Tibial nerve (tissue), 4 donors: ENCODE data around the gene ACTR1B. TPM values are rescaled to one million over a fixed set of nuclear protein-coding genes. Genes with fewer than 3 reads are reported as not detected.

Experiments
- DNase-seq, 2 donors: peaks; one replicate each; pipeline ENCODE4 v3.0.0-alpha.2; 2019; ENCODE audit warnings: low spot score in 2 of 2
- H3K27ac ChIP-seq, 4 donors: fragments of 200-600 bp; sonication (generic) in 3 of 4; one replicate each; pipeline ENCODE4 v1.5.1; 2017 to 2019; ENCODE audit warnings: mild to moderate bottlenecking in 1 of 4
- H3K27me3 ChIP-seq, 2 donors: fragments of 200-600 bp; sonication (generic) in 1 of 2; one replicate each; pipeline versions ENCODE4 v1.5.1 to v1.6.0; 2017 to 2019
- H3K36me3 ChIP-seq, 3 donors: fragments of 200-600 bp; sonication (generic); one replicate each; pipeline ENCODE4 v1.5.1; 2018 to 2019
- H3K4me1 ChIP-seq, 4 donors: fragments of 200-600 bp; sonication (generic) in 3 of 4; one replicate each; pipeline ENCODE4 v1.5.1; 2017 to 2019
- H3K4me3 ChIP-seq, 4 donors: fragments of 200-600 bp; sonication (generic) in 3 of 4; one replicate each; pipeline ENCODE4 v1.5.1; 2017 to 2019; ENCODE audit warnings: mild to moderate bottlenecking in 1 of 4, moderate library complexity in 1 of 4
- H3K9me3 ChIP-seq, 4 donors: fragments of 200-600 bp; sonication (generic) in 3 of 4; one replicate each; pipeline ENCODE4 v1.5.1; 2017 to 2019
- CTCF ChIP-seq, 5 experiments: fragments of 200-600 bp in 3 of 5; fragments of 450-650 bp in 2 of 5; sonication (generic) in 3 of 5; IDR thresholded peaks; one replicate each; pipeline ENCODE4 v1.5.1; 2016 to 2019; ENCODE audit warnings: antibody characterized with exemption in 5 of 5, mild to moderate bottlenecking in 3 of 5, moderate library complexity in 2 of 5
- EP300 ChIP-seq, 2 donors: sonication (generic); formaldehyde crosslinking; IDR thresholded peaks; one replicate each; pipeline ENCODE4 v1.6.1; 2017; ENCODE audit warnings: antibody characterized with exemption in 2 of 2, mild to moderate bottlenecking in 1 of 2
- POLR2A ChIP-seq, 2 donors: fragments of 450-650 bp; IDR thresholded peaks; one replicate each; pipeline ENCODE4 v1.6.1; 2017; ENCODE audit warnings: antibody characterized with exemption in 2 of 2, mild to moderate bottlenecking in 2 of 2, moderate library complexity in 2 of 2
- WGBS, 2 donors: methylation state at CpG; one replicate each; pipeline ENCODE4 v1.1.5; 2018; 5-methylcytosine and 5-hydroxymethylcytosine counted together
- total RNA-seq, 4 donors: library from RNA; depleted of rRNA; stranded (reverse); fragments of >200 nt; gene quantifications; one replicate each; pipeline ENCODE4 v1.1.0, GENCODE V29; 2016

The ACTR1B gene
- total RNA-seq, 4 donors from 2014 or later, result 65.1 to 109 (median 85.5) TPM

GRCh38 chr2:97658691-97659157 lies 5.1 kb downstream of the ACTR1B start:
- Histone ChIP-seq H3K9me3 (peaks cover 0 to 12% (median 0%) of the 10 kb centered on the region in 4 donors), H3K4me1 (peaks cover 0 to 31% (median 15%) of the 10 kb centered on the region in 4 donors), H3K4me3 (no peak overlapping the region), H3K27ac (no peak overlapping the region), H3K36me3 (peaks cover 0 to 71% (median 9%) of the 10 kb centered on the region in 3 donors), H3K27me3 (no peaks in the 10 kb centered on the region)
- 87 to 89% methylated on average over 13 of the region's 13 CpGs for WGBS, 2 donors
- DNase-seq, result no peak
- TF ChIP-seq CTCF (IDR thresholded peaks at IDR 0.05), result no peak
- TF ChIP-seq EP300 (IDR thresholded peaks at IDR 0.05), result no peak
- TF ChIP-seq POLR2A (IDR thresholded peaks at IDR 0.05), result no peak

- H3K4me3 ChIP-seq, result no peak overlapping the region
- H3K9me3 ChIP-seq, result peaks cover 0 to 16% (median 0%) of the 10 kb centered on the region in 4 donors
- peaks cover 0 to 76% (median 9%) of the 10 kb centered on the region in 3 donors for H3K36me3 ChIP-seq
- WGBS, 2 donors, result 95% methylated on average over 32 to 37 of the region's 37 CpGs
- no peak for DNase-seq
- H3K27me3 ChIP-seq, result no peaks in the 10 kb centered on the region
- peaks cover 0 to 31% (median 15%) of the 10 kb centered on the region in 4 donors for H3K4me1 ChIP-seq
- no peak overlapping the region for H3K27ac ChIP-seq
- TF ChIP-seq POLR2A (IDR thresholded peaks at IDR 0.05) (no peak), CTCF (IDR thresholded peaks at IDR 0.05) (no peak), EP300 (IDR thresholded peaks at IDR 0.05) (no peak)
These were observed 5.7 kb downstream of the ACTR1B start for GRCh38 chr2:97657986-97658690.

- Histone ChIP-seq H3K9me3 (peaks cover 0 to 16% (median 0%) of the 10 kb centered on the region in 4 donors), H3K4me1 (peaks cover 0 to 22% (median 7%) of the 10 kb centered on the region in 4 donors), H3K27ac (no peak overlapping the region), H3K27me3 (no peaks in the 10 kb centered on the region), H3K4me3 (no peak overlapping the region), H3K36me3 (peaks cover 0 to 76% (median 9%) of the 10 kb centered on the region in 3 donors)
- 75 to 77% methylated on average over 15 of the region's 15 CpGs for WGBS, 2 donors
- TF ChIP-seq CTCF (IDR thresholded peaks at IDR 0.05) (no peak), POLR2A (IDR thresholded peaks at IDR 0.05) (no peak), EP300 (IDR thresholded peaks at IDR 0.05) (no peak)
- DNase-seq, result no peak
These were observed 6.8 kb downstream of the ACTR1B start for GRCh38 chr2:97656905-97657587.

- DNase-seq, result no peak
- H3K27ac ChIP-seq, result no peak overlapping the region
- no peaks in the 10 kb centered on the region for H3K27me3 ChIP-seq
- H3K36me3 ChIP-seq, result peaks cover 0 to 76% (median 9%) of the 10 kb centered on the region in 3 donors
- H3K4me1 ChIP-seq, result peaks cover 0 to 14% (median 0%) of the 10 kb centered on the region in 4 donors
- 91 to 93% methylated on average over 7 of the region's 7 CpGs for WGBS, 2 donors
- TF ChIP-seq EP300 (IDR thresholded peaks at IDR 0.05) (no peak), CTCF (IDR thresholded peaks at IDR 0.05) (no peak), POLR2A (IDR thresholded peaks at IDR 0.05) (no peak)
- no peak overlapping the region for H3K4me3 ChIP-seq
- peaks cover 0 to 16% (median 0%) of the 10 kb centered on the region in 4 donors for H3K9me3 ChIP-seq
These were observed 7.6 kb downstream of the ACTR1B start for GRCh38 chr2:97656129-97656755.
